Astrocyte (in vitro differentiated cells and primary cell): ENCODE measurements around the gene MMP7. TPM values are rescaled to one million over a fixed set of nuclear protein-coding genes. Genes with fewer than 3 reads are reported as not detected.

ENCODE experiments used
- DNase-seq: peaks from one replicate; pipeline ENCODE4 v3.0.0-alpha.2; 2010; ENCODE audit warnings: low read depth
- FAIRE-seq: peaks from 2 replicates; lab custom pipeline; 2011; peaks lifted over from hg19 to GRCh38; lab: Jason Lieb, UNC
- H2AFZ ChIP-seq: 2 replicates; pipeline ENCODE4 v1.6.0; 2012; ENCODE audit warnings: low read depth, low read length, inconsistent platforms
- H3K27ac ChIP-seq: 2 replicates; pipeline ENCODE4 v1.5.1; 2011; ENCODE audit warnings: low read depth, low read length, inconsistent platforms
- H3K27me3 ChIP-seq: 2 replicates; pipeline ENCODE4 v1.6.0; 2011; ENCODE audit warnings: low read length, inconsistent platforms; ENCODE audit not compliant: insufficient read depth
- H3K36me3 ChIP-seq: 2 replicates; pipeline ENCODE4 v1.5.1; 2011; ENCODE audit warnings: low read length, inconsistent platforms; ENCODE audit not compliant: insufficient read depth
- H3K4me1 ChIP-seq: 2 replicates; pipeline ENCODE4 v1.5.1; 2011; ENCODE audit warnings: low read length, inconsistent platforms; ENCODE audit not compliant: insufficient read depth
- H3K4me2 ChIP-seq: 2 replicates; pipeline ENCODE4 v1.6.0; 2012; ENCODE audit warnings: low read length, inconsistent platforms
- H3K4me3 ChIP-seq: 2 replicates; pipeline ENCODE4 v1.5.1; 2011; ENCODE audit warnings: low read depth, mild to moderate bottlenecking, low read length, inconsistent platforms; ENCODE audit not compliant: insufficient read depth
- H3K79me2 ChIP-seq: 2 replicates; pipeline ENCODE4 v1.6.0; 2012; ENCODE audit warnings: mild to moderate bottlenecking, low read length, inconsistent platforms; ENCODE audit not compliant: insufficient read depth
- H3K9ac ChIP-seq: 2 replicates; pipeline ENCODE4 v1.6.0; 2012; ENCODE audit warnings: mild to moderate bottlenecking, low read length, inconsistent platforms
- H3K9me3 ChIP-seq: 2 replicates; pipeline ENCODE4 v1.5.1; 2012; ENCODE audit warnings: low read depth, mild to moderate bottlenecking, low read length, inconsistent platforms; ENCODE audit not compliant: insufficient read depth
- H4K20me1 ChIP-seq: 2 replicates; pipeline ENCODE4 v1.6.0; 2012; ENCODE audit warnings: low read length, inconsistent platforms; ENCODE audit not compliant: insufficient read depth
- H3K27ac Mint-ChIP-seq: one replicate; pipeline ENCODE4 v1.8.0; 2021; ENCODE audit warnings: mild to moderate bottlenecking, mixed read lengths; ENCODE audit not compliant: unreplicated experiment
- H3K27me3 Mint-ChIP-seq: one replicate; pipeline ENCODE4 v1.8.0; 2021; ENCODE audit warnings: low read depth, mixed read lengths; ENCODE audit not compliant: unreplicated experiment
- H3K36me3 Mint-ChIP-seq: one replicate; pipeline ENCODE4 v1.8.0; 2021; ENCODE audit warnings: low read depth, mixed read lengths; ENCODE audit not compliant: unreplicated experiment
- H3K4me1 Mint-ChIP-seq: one replicate; pipeline ENCODE4 v1.8.0; 2021; ENCODE audit warnings: low read depth, mixed read lengths; ENCODE audit not compliant: unreplicated experiment
- H3K4me3 Mint-ChIP-seq: one replicate; pipeline ENCODE4 v1.8.0; 2021; ENCODE audit warnings: mild to moderate bottlenecking, moderate library complexity, mixed read lengths; ENCODE audit not compliant: unreplicated experiment
- H3K9me3 Mint-ChIP-seq: one replicate; pipeline ENCODE4 v1.8.0; 2021; ENCODE audit warnings: mild to moderate bottlenecking, mixed read lengths; ENCODE audit not compliant: unreplicated experiment
- EZH2 ChIP-seq: IDR thresholded peaks from 2 replicates; pipeline ENCODE4 v1.6.1; 2012; ENCODE audit warnings: mild to moderate bottlenecking, low read length, inconsistent platforms; ENCODE audit not compliant: insufficient read depth
- total RNA-seq: library from RNA; stranded (reverse); gene quantifications from 2 replicates; pipeline ENCODE4 v1.2.1, GENCODE V29; 2021
- TF ChIP-seq, protein P1 (sequence below): IDR thresholded peaks from 2 replicates; pipeline ENCODE4 v1.5.1; 2011; ENCODE audit warnings: low read depth, mild to moderate bottlenecking, inconsistent platforms, low read length, moderate library complexity; ENCODE audit not compliant: insufficient read depth

MMP7 gene
- total RNA-seq, 1 donor from 2014 or later = 2.6 TPM

GRCh38 chr11:102572554-102573220 is 42.1 kb upstream of the MMP7 start:
- Histone ChIP-seq H3K79me2 (no peaks in the 10 kb centered on the region), H3K27ac (no peak overlapping the region), H3K4me1 (no peaks in the 10 kb centered on the region), H3K4me3 (no peak overlapping the region), H4K20me1 (no peaks in the 10 kb centered on the region), H3K27me3 (no peaks in the 10 kb centered on the region), H3K9ac (no peak overlapping the region), H2AFZ (no peak overlapping the region), H3K4me2 (no peak overlapping the region), H3K9me3 (peaks cover 2% of the 10 kb centered on the region), H3K36me3 (no peaks in the 10 kb centered on the region)
- Mint-ChIP-seq H3K27ac (no peak overlapping the region), H3K36me3 (peaks cover 4% of the 10 kb centered on the region), H3K4me3 (no peak overlapping the region), H3K9me3 (peaks cover 9% of the 10 kb centered on the region), H3K4me1 (no peaks in the 10 kb centered on the region), H3K27me3 (no peaks in the 10 kb centered on the region)
- FAIRE-seq = no peak
- TF ChIP-seq, protein P1, sequence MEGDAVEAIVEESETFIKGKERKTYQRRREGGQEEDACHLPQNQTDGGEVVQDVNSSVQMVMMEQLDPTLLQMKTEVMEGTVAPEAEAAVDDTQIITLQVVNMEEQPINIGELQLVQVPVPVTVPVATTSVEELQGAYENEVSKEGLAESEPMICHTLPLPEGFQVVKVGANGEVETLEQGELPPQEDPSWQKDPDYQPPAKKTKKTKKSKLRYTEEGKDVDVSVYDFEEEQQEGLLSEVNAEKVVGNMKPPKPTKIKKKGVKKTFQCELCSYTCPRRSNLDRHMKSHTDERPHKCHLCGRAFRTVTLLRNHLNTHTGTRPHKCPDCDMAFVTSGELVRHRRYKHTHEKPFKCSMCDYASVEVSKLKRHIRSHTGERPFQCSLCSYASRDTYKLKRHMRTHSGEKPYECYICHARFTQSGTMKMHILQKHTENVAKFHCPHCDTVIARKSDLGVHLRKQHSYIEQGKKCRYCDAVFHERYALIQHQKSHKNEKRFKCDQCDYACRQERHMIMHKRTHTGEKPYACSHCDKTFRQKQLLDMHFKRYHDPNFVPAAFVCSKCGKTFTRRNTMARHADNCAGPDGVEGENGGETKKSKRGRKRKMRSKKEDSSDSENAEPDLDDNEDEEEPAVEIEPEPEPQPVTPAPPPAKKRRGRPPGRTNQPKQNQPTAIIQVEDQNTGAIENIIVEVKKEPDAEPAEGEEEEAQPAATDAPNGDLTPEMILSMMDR = no peak
- no peak for TF ChIP-seq EZH2
- no peak for DNase-seq

DNA sequence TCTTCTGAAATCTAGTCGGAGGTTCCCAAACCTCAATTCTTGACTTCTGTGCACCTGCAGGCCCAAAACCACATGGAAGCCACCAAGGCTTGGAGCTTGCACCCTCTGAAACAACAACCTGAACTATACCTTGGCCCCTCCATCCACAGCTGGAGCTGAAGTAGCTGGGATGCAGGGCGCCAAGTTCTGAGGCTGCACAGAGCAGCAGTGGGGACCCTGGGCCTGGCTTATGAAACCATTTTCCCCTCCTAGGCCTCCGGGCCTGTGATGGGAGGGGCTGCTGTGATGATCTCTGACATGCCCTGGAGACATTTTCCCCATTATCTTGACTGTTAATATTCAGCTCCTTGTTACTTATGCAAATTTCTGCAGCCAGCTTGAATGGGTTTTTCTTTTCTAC is 38.3 kb upstream of the MMP7 start:
- Histone ChIP-seq H4K20me1 (no peaks in the 10 kb centered on the region), H3K79me2 (no peaks in the 10 kb centered on the region), H3K4me2 (no peak overlapping the region), H3K27ac (no peak overlapping the region), H3K4me1 (no peaks in the 10 kb centered on the region), H3K27me3 (no peaks in the 10 kb centered on the region), H3K36me3 (no peaks in the 10 kb centered on the region), H3K4me3 (no peak overlapping the region), H2AFZ (no peak overlapping the region), H3K9me3 (peaks cover 8% of the 10 kb centered on the region), H3K9ac (no peak overlapping the region)
- DNase-seq (no peak), FAIRE-seq (no peak)
- H3K9me3 Mint-ChIP-seq = peaks cover 19% of the 10 kb centered on the region
- no peak overlapping the region for H3K27ac Mint-ChIP-seq
- H3K4me3 Mint-ChIP-seq = no peak overlapping the region
- peaks cover 8% of the 10 kb centered on the region for H3K36me3 Mint-ChIP-seq
- no peaks in the 10 kb centered on the region for H3K27me3 Mint-ChIP-seq
- peaks cover 4% of the 10 kb centered on the region for H3K4me1 Mint-ChIP-seq
- TF ChIP-seq EZH2 = no peak
- TF ChIP-seq, protein P1 = no peak

- no peak for TF ChIP-seq EZH2
- TF ChIP-seq, protein P1 = no peak
- no peaks in the 10 kb centered on the region for H3K79me2 ChIP-seq
- H2AFZ ChIP-seq = no peak overlapping the region
- no peaks in the 10 kb centered on the region for H4K20me1 ChIP-seq
- H3K27ac ChIP-seq = no peak overlapping the region
- peaks cover 2% of the 10 kb centered on the region for H3K4me1 ChIP-seq
- H3K4me3 Mint-ChIP-seq = no peak overlapping the region
- no peak overlapping the region for H3K4me3 ChIP-seq
- H3K36me3 ChIP-seq = no peaks in the 10 kb centered on the region
- no peak for DNase-seq
- H3K9me3 ChIP-seq = peaks cover 8% of the 10 kb centered on the region
- H3K36me3 Mint-ChIP-seq = peaks cover 8% of the 10 kb centered on the region
- peaks cover 8% of the 10 kb centered on the region for H3K4me1 Mint-ChIP-seq
- H3K4me2 ChIP-seq = no peak overlapping the region
- peaks cover 19% of the 10 kb centered on the region for H3K9me3 Mint-ChIP-seq
- no peak for FAIRE-seq
- H3K9ac ChIP-seq = no peak overlapping the region
- no peaks in the 10 kb centered on the region for H3K27me3 Mint-ChIP-seq
- no peak overlapping the region for H3K27ac Mint-ChIP-seq
- no peaks in the 10 kb centered on the region for H3K27me3 ChIP-seq
These were observed 35.6 kb upstream of the MMP7 start for GRCh38 chr11:102566112-102566511.
